ENCODE results near the gene ADAMTS8. TPM values are rescaled to one million over a fixed set of nuclear protein-coding genes. Genes with fewer than 3 reads are reported as not detected.

Gene ADAMTS8
- polyA plus RNA-seq, 1 of the 3 experiments (the other 2 are of a cell fraction): not detected

GRCh38 chr11:130403967-130404366 is 24.4 kb downstream of the ADAMTS8 start:
- Histone ChIP-seq H3K79me2 (ENCODE audit: insufficient read depth) (no peaks in the 10 kb centered on the region), H3K36me3 (replicated peaks in 1 of 2; ENCODE audit: control insufficient read depth in 1 of 2, insufficient read depth in 2 of 2, low read length in 1 of 2) (no peaks in the 10 kb centered on the region), H3K9me2 (no peaks in the 10 kb centered on the region), H3K4me2 (peak overlapping the region; percentile 66), H3F3A (replicated peaks; ENCODE audit: insufficient read depth) (no peaks in the 10 kb centered on the region), H3K4me1 (ENCODE audit: control insufficient read depth in 1 of 2, insufficient read depth in 2 of 2, low read depth in 1 of 2, low read length in 1 of 2) (peaks cover 9 to 17% of the 10 kb centered on the region in 2 experiments; a peak in 3 of 4 replicates), H3K27ac (ENCODE audit: low read depth in 2 of 2, low read length in 1 of 2) (peak overlapping the region in 1 of 2 experiments; percentile 40; a peak in 2 of 4 replicates), H2AFZ (ENCODE audit: low read depth) (no peak overlapping the region), H4K20me1 (ENCODE audit: insufficient read depth) (no peaks in the 10 kb centered on the region), H3K9ac (no peak overlapping the region), H3K4me3 (ENCODE audit: low read depth in 2 of 2, low read length in 1 of 2) (no peak overlapping the region), H3K9me3 (no peaks in the 10 kb centered on the region), H3K27me3 (ENCODE audit: insufficient read depth) (no peaks in the 10 kb centered on the region)
- CTCF ChIA-PET: interaction anchor here (1.1 kb wide), 1 partner anchor 31 kb away, joined by 4 read pairs; no protein-coding TSS in a partner anchor
- 96% methylated on average over 3 of the region's 3 CpGs for WGBS (ENCODE audit: low lambda C conversion rate)
- TF ChIP-seq ZBTB33 (IDR thresholded peaks at IDR 0.05; ENCODE audit: borderline replicate concordance, low read depth): no peak
- no peak for TF ChIP-seq FOXM1 (IDR thresholded peaks at IDR 0.05; ENCODE audit: low read depth)
- POLR2A ChIA-PET: no interaction called here
- no peak for DNase-seq

GRCh38 chr11:130403271-130403804 is 25.1 kb downstream of the ADAMTS8 start:
- Histone ChIP-seq H3K9ac (no peak overlapping the region), H3K4me1 (ENCODE audit: control insufficient read depth in 1 of 2, insufficient read depth in 2 of 2, low read depth in 1 of 2, low read length in 1 of 2) (peaks cover 9 to 17% of the 10 kb centered on the region in 2 experiments; a peak in 3 of 4 replicates), H3K79me2 (ENCODE audit: insufficient read depth) (no peaks in the 10 kb centered on the region), H2AFZ (ENCODE audit: low read depth) (no peak overlapping the region; the same call in 1 of the 2 replicates), H3F3A (replicated peaks; ENCODE audit: insufficient read depth) (no peaks in the 10 kb centered on the region), H3K4me3 (ENCODE audit: low read depth in 2 of 2, low read length in 1 of 2) (no peak overlapping the region), H3K9me3 (no peaks in the 10 kb centered on the region), H3K9me2 (no peaks in the 10 kb centered on the region), H3K36me3 (replicated peaks in 1 of 2; ENCODE audit: control insufficient read depth in 1 of 2, insufficient read depth in 2 of 2, low read length in 1 of 2) (no peaks in the 10 kb centered on the region), H3K27ac (ENCODE audit: low read depth in 2 of 2, low read length in 1 of 2) (peak overlapping the region in 1 of 2 experiments; percentile 40; a peak in 3 of 4 replicates), H3K27me3 (ENCODE audit: insufficient read depth) (no peaks in the 10 kb centered on the region; the same call in 1 of the 2 replicates), H3K4me2 (peak overlapping the region; percentile 66), H4K20me1 (ENCODE audit: insufficient read depth) (no peaks in the 10 kb centered on the region)
- ChIA-PET POLR2A (no interaction called here), CTCF (interaction anchor here (1.1 kb wide), 1 partner anchor 32 kb away, joined by 4 read pairs; no protein-coding TSS in a partner anchor)
- DNase-seq: no peak
- 32% methylated on average over 11 of the region's 11 CpGs for WGBS (ENCODE audit: low lambda C conversion rate)
- no peak for TF ChIP-seq CHD2 (IDR thresholded peaks at IDR 0.05; ENCODE audit: low read length, partially characterized antibody)
- TF ChIP-seq, protein P1, sequence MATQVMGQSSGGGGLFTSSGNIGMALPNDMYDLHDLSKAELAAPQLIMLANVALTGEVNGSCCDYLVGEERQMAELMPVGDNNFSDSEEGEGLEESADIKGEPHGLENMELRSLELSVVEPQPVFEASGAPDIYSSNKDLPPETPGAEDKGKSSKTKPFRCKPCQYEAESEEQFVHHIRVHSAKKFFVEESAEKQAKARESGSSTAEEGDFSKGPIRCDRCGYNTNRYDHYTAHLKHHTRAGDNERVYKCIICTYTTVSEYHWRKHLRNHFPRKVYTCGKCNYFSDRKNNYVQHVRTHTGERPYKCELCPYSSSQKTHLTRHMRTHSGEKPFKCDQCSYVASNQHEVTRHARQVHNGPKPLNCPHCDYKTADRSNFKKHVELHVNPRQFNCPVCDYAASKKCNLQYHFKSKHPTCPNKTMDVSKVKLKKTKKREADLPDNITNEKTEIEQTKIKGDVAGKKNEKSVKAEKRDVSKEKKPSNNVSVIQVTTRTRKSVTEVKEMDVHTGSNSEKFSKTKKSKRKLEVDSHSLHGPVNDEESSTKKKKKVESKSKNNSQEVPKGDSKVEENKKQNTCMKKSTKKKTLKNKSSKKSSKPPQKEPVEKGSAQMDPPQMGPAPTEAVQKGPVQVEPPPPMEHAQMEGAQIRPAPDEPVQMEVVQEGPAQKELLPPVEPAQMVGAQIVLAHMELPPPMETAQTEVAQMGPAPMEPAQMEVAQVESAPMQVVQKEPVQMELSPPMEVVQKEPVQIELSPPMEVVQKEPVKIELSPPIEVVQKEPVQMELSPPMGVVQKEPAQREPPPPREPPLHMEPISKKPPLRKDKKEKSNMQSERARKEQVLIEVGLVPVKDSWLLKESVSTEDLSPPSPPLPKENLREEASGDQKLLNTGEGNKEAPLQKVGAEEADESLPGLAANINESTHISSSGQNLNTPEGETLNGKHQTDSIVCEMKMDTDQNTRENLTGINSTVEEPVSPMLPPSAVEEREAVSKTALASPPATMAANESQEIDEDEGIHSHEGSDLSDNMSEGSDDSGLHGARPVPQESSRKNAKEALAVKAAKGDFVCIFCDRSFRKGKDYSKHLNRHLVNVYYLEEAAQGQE (IDR thresholded peaks at IDR 0.05; ENCODE audit: low read depth, low read length): no peak
- TF ChIP-seq EZH2phosphoT487 (IDR thresholded peaks at IDR 0.05; ENCODE audit: borderline replicate concordance, low read depth): no peak
- TF ChIP-seq GATA2 (CRISPR knock-in tag; IDR thresholded peaks at IDR 0.05): no peak
- TF ChIP-seq CTCF (IDR thresholded peaks at IDR 0.05): no peak
- TF ChIP-seq RFX5 (IDR thresholded peaks at IDR 0.05; ENCODE audit: low read length): no peak
- no peak for TF ChIP-seq IRF3 (IDR thresholded peaks at IDR 0.05; ENCODE audit: low read depth, low read length)
- no peak for TF ChIP-seq MXI1 (IDR thresholded peaks at IDR 0.05; ENCODE audit: low read depth, low read length)
- no peak for TF ChIP-seq NRF1 (IDR thresholded peaks at IDR 0.05; ENCODE audit: low read depth, low read length)
- no peak for TF ChIP-seq TEAD4 (IDR thresholded peaks at IDR 0.05; ENCODE audit: borderline replicate concordance, insufficient read depth)
- no peak for TF ChIP-seq SIN3A (IDR thresholded peaks at IDR 0.05; ENCODE audit: borderline replicate concordance, low read depth, low read length)
- TF ChIP-seq TAF1 (IDR thresholded peaks at IDR 0.05; ENCODE audit: borderline replicate concordance, low read depth, low read length): no peak
- TF ChIP-seq ELF1 (IDR thresholded peaks at IDR 0.05): no peak
- TF ChIP-seq RAD21 (IDR thresholded peaks at IDR 0.05; ENCODE audit: low read length): no peak
- no peak for TF ChIP-seq GABPA (IDR thresholded peaks at IDR 0.05; ENCODE audit: low read depth)
- TF ChIP-seq NFIC (IDR thresholded peaks at IDR 0.05; ENCODE audit: borderline replicate concordance): peak; percentile 74
- peak; percentile 87 for TF ChIP-seq TCF12 (IDR thresholded peaks at IDR 0.05)
